ENCODE data around the gene PPP1R11. TPM values are rescaled to one million over a fixed set of nuclear protein-coding genes. Genes with fewer than 3 reads are reported as not detected.

PPP1R11 gene
- 37.9 and 41.6 TPM in 2 replicates for total RNA-seq

GRCh38 chr6:30066577-30067459, at the start of gene PPP1R11:
TSS of gene PPP1R11 (plus strand) at chr6:30067198. CDS start at chr6:30067411, 213 bp downstream.

GRCh38 chr6:30061092-30061857, 5.7 kb upstream of the PPP1R11 start, which contains the start of gene POLR1H:
TSS of gene POLR1H (plus strand) at chr6:30061265. CDS start at chr6:30061525, 260 bp downstream.

GRCh38 chr6:30075094-30075789, 8.2 kb downstream of the PPP1R11 start, which contains the start of gene RNF39:
TSS of gene RNF39 (minus strand) at chr6:30075769. CDS start at chr6:30075585, 184 bp downstream.

GRCh38 chr6:30113003-30113759, 46.2 kb downstream of the PPP1R11 start, which contains the start of gene TRIM31:
TSS of gene TRIM31 (minus strand) at chr6:30113090. CDS start at chr6:30112805, 285 bp downstream.

Small RNA genes within 50 kb of the gene (small RNA-seq; reads per million reads assigned to genes)
- not detected for gene RF02218
- gene RF02219: not detected
- gene RF02220: not detected

Other genes with a start within 250 kb of the PPP1R11 start
- gene HLA-G, start 239.4 kb upstream of the PPP1R11 start, total RNA-seq: 0.11 and 0.13 TPM in 2 replicates
- gene HLA-A, start 124.7 kb upstream of the PPP1R11 start, total RNA-seq: 132 and 322 TPM in 2 replicates
- gene POLR1H, start 5.9 kb upstream of the PPP1R11 start, total RNA-seq: 23.1 and 24.6 TPM in 2 replicates
- not detected in 2 replicates for gene RNF39, start 8.6 kb downstream of the PPP1R11 start, total RNA-seq
- gene TRIM31, start 45.9 kb downstream of the PPP1R11 start, total RNA-seq: not detected in 2 replicates
- gene TRIM40, start 68.9 kb downstream of the PPP1R11 start, total RNA-seq: not detected in 2 replicates
- gene TRIM10, start 94.0 kb downstream of the PPP1R11 start, total RNA-seq: not detected in 2 replicates
- not detected in 2 replicates for gene TRIM15, start 96.3 kb downstream of the PPP1R11 start, total RNA-seq
- gene TRIM26, start 146.2 kb downstream of the PPP1R11 start, total RNA-seq: 33.8 and 35.0 TPM in 2 replicates

Measured in articular chondrocyte of knee joint (primary cell).